ENCODE measurements around the gene ALKBH7.

ALKBH7 gene

GRCh38 chr19:6409346-6409745 is 36.8 kb downstream of the ALKBH7 start:
- Histone ChIP-seq H3K4me1 (ENCODE audit: control insufficient read depth, low read depth, low read length) (no peaks in the 10 kb centered on the region), H3K36me3 (ENCODE audit: control insufficient read depth, low read depth, low read length) (peaks cover 2% of the 10 kb centered on the region), H3K27ac (ENCODE audit: low read length) (no peak overlapping the region), H3K9ac (ENCODE audit: low read length) (no peak overlapping the region), H3K9me3 (ENCODE audit: control insufficient read depth, low read depth, low read length) (no peaks in the 10 kb centered on the region), H3K27me3 (ENCODE audit: control insufficient read depth, insufficient read depth, low read length) (no peaks in the 10 kb centered on the region), H3K4me3 (ENCODE audit: low read length) (no peak overlapping the region)

DNA sequence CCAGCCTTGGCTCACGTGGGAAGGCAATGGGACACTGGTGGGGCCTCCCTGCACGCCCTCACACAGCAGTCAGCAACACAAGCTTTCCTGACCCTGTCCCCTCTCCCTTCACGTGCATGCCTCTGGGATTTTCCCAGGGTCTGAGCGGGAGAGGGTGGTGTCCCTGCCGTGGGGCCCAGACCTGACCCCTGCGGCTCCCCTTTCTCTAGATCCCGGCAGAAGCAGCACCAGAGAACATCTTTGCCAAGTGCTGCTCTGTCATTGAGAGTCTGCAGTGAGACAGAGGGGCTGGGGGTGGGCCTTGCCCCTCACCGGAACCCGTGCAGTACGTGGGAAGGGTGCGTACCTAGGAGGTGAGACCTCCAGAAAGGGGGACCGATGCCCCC is 39.5 kb downstream of the ALKBH7 start:
- Histone ChIP-seq H3K9ac (ENCODE audit: low read length) (no peak overlapping the region), H3K9me3 (ENCODE audit: control insufficient read depth, low read depth, low read length) (no peaks in the 10 kb centered on the region), H3K27ac (ENCODE audit: low read length) (no peak overlapping the region), H3K4me1 (ENCODE audit: control insufficient read depth, low read depth, low read length) (no peaks in the 10 kb centered on the region), H3K4me3 (ENCODE audit: low read length) (no peak overlapping the region), H3K27me3 (ENCODE audit: control insufficient read depth, insufficient read depth, low read length) (no peaks in the 10 kb centered on the region), H3K36me3 (ENCODE audit: control insufficient read depth, low read depth, low read length) (peaks cover 28% of the 10 kb centered on the region)

DNA sequence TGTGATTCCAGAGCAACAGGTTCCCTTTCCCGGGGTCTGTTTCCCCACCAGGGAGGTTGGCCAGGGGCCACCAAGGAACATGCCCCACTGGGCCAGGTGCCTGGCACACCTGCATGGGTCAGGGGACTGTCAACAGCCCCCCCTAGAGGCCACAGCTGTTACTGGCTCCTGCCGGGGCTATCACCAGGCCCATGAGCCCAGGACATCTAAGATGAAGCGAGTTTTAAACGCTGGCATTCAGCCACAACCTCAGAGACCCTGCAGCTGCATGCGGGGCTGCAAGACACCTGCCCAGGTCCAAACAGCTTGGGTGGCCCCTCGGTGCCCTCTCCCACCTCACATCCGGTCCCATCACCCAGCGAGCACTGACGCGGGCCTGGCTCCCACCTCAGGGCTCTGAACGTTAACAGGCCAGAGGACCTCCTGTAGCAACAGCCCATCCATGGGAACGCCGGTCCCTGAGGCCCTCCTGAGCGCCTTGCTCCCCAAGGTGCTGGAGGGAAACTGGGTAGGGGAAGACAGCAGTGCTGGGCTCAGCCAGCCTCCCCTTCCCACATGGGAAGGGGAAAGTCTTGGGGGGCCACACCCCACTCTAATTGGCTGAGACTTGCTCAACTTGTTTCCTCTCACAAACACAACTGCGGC is 40.0 kb downstream of the ALKBH7 start:
- peaks cover 33% of the 10 kb centered on the region for H3K36me3 ChIP-seq (ENCODE audit: control insufficient read depth, low read depth, low read length)
- H3K9ac ChIP-seq (ENCODE audit: low read length), result no peak overlapping the region
- no peaks in the 10 kb centered on the region for H3K9me3 ChIP-seq (ENCODE audit: control insufficient read depth, low read depth, low read length)
- no peaks in the 10 kb centered on the region for H3K4me1 ChIP-seq (ENCODE audit: control insufficient read depth, low read depth, low read length)
- H3K27me3 ChIP-seq (ENCODE audit: control insufficient read depth, insufficient read depth, low read length), result no peaks in the 10 kb centered on the region
- no peak overlapping the region for H3K27ac ChIP-seq (ENCODE audit: low read length)
- H3K4me3 ChIP-seq (ENCODE audit: low read length), result no peak overlapping the region

DNA sequence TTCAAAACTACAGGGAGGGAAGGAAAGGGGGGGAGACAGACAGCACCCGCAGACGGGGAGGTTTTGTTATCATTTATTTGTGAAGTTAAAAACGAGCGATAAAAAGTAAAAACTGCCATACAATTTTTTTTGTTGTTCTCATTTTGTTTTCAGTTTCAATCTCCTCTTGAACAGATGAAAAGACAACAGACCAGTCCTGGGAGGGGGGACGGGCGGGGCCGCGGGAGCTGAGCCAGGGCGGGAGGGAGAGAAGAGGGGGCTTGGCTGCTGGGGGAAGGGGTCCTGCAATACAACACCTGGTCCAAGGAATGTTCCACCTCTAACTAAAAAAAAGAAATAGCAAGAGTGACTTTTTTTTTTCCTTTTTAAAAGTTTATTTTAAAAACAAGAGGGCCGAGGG is 40.7 kb downstream of the ALKBH7 start:
- H3K9ac ChIP-seq (ENCODE audit: low read length), result no peak overlapping the region
- H3K4me3 ChIP-seq (ENCODE audit: low read length), result no peak overlapping the region
- no peak overlapping the region for H3K27ac ChIP-seq (ENCODE audit: low read length)
- H3K9me3 ChIP-seq (ENCODE audit: control insufficient read depth, low read depth, low read length), result no peaks in the 10 kb centered on the region
- no peaks in the 10 kb centered on the region for H3K4me1 ChIP-seq (ENCODE audit: control insufficient read depth, low read depth, low read length)
- H3K27me3 ChIP-seq (ENCODE audit: control insufficient read depth, insufficient read depth, low read length), result no peaks in the 10 kb centered on the region
- H3K36me3 ChIP-seq (ENCODE audit: control insufficient read depth, low read depth, low read length), result peaks cover 40% of the 10 kb centered on the region

- H3K36me3 ChIP-seq (ENCODE audit: control insufficient read depth, low read depth, low read length), result peaks cover 47% of the 10 kb centered on the region
- H3K27ac ChIP-seq (ENCODE audit: low read length), result no peak overlapping the region
- H3K9me3 ChIP-seq (ENCODE audit: control insufficient read depth, low read depth, low read length), result no peaks in the 10 kb centered on the region
- no peak overlapping the region for H3K9ac ChIP-seq (ENCODE audit: low read length)
- no peaks in the 10 kb centered on the region for H3K27me3 ChIP-seq (ENCODE audit: control insufficient read depth, insufficient read depth, low read length)
- H3K4me1 ChIP-seq (ENCODE audit: control insufficient read depth, low read depth, low read length), result no peaks in the 10 kb centered on the region
- H3K4me3 ChIP-seq (ENCODE audit: low read length), result no peak overlapping the region
Observed at GRCh38 chr19:6413721-6414643, 41.4 kb downstream of the ALKBH7 start.

DNA sequence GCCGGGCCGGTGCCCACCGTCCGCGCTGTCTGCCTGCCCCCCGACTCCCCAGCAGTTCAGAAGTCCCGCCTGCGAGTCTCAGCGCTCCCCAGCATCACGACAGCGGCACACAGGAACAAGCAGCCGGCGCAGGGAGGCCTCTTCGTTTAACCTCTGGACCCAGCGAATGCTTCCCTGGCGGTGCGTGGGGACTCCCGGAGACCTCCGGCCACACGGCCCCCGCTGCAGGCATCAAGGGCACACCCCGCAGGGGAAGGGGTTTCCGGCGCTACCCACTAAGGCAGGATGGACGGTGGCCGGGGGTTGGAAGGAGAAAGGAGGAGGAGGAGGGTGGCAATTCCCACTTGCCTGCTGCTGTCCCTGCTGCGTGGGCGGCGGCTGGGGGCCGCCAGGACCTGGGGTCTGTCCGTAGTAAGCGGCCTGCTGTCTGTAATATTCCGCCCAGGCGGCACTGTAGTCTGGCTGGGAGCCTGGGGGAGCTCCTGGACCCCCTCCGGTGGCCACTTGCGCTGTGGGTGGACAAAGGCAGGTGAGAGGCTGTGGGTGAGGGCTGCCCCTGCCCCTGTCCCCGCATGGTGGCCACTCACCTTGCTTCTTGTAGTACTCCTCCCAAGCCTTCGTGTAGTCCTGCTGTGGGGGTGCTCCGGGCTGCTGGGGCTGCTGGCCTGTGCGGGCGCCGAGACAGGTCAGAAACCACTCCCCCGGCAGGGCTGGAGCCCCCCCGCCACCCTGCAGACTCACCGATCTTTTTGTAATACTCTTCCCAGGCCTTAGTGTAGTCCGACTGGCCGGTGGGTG is 42.4 kb downstream of the ALKBH7 start:
- no peak overlapping the region for H3K9ac ChIP-seq (ENCODE audit: low read length)
- no peak overlapping the region for H3K4me3 ChIP-seq (ENCODE audit: low read length)
- H3K27ac ChIP-seq (ENCODE audit: low read length), result no peak overlapping the region
- H3K9me3 ChIP-seq (ENCODE audit: control insufficient read depth, low read depth, low read length), result no peaks in the 10 kb centered on the region
- H3K27me3 ChIP-seq (ENCODE audit: control insufficient read depth, insufficient read depth, low read length), result no peaks in the 10 kb centered on the region
- H3K4me1 ChIP-seq (ENCODE audit: control insufficient read depth, low read depth, low read length), result no peaks in the 10 kb centered on the region
- H3K36me3 ChIP-seq (ENCODE audit: control insufficient read depth, low read depth, low read length), result peaks cover 57% of the 10 kb centered on the region

DNA sequence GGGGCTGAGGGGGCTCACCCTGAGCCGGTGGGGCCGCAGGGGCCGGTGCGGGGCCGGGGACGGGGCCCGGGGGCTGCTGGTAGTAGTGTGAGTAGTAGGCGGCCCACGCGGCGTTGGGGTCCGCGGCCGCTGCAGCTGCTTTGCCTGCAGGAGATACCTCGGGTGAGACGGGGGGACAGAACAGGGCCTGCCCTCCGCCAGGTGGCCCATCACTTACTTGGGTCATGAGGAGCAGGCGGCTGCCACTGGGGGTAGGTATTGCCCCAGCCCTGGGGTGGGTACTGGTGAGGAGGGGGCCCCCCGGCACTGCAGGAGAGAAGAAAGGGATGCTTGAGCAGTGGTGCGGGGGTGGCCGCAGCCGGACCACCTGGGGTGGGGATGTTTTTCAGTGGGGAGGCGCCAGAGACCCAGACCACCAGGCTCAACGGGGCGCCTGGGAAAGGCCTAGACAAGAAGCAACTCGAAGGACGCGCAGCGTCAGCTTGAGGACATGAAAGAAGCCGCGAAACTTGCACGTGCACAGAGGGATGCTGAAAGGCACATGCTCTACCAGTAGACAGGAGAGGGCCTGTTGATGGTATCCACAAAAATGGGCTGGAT is 43.1 kb downstream of the ALKBH7 start:
- H3K9me3 ChIP-seq (ENCODE audit: control insufficient read depth, low read depth, low read length), result no peaks in the 10 kb centered on the region
- H3K4me1 ChIP-seq (ENCODE audit: control insufficient read depth, low read depth, low read length), result no peaks in the 10 kb centered on the region
- H3K4me3 ChIP-seq (ENCODE audit: low read length), result no peak overlapping the region
- no peak overlapping the region for H3K9ac ChIP-seq (ENCODE audit: low read length)
- H3K27ac ChIP-seq (ENCODE audit: low read length), result no peak overlapping the region
- peaks cover 64% of the 10 kb centered on the region for H3K36me3 ChIP-seq (ENCODE audit: control insufficient read depth, low read depth, low read length)
- no peaks in the 10 kb centered on the region for H3K27me3 ChIP-seq (ENCODE audit: control insufficient read depth, insufficient read depth, low read length)

GRCh38 chr19:6416658-6417405 is 44.2 kb downstream of the ALKBH7 start:
- H3K4me3 ChIP-seq (ENCODE audit: low read length), result no peak overlapping the region
- H3K27ac ChIP-seq (ENCODE audit: low read length), result no peak overlapping the region
- H3K4me1 ChIP-seq (ENCODE audit: control insufficient read depth, low read depth, low read length), result no peaks in the 10 kb centered on the region
- peaks cover 76% of the 10 kb centered on the region for H3K36me3 ChIP-seq (ENCODE audit: control insufficient read depth, low read depth, low read length)
- no peaks in the 10 kb centered on the region for H3K9me3 ChIP-seq (ENCODE audit: control insufficient read depth, low read depth, low read length)
- H3K9ac ChIP-seq (ENCODE audit: low read length), result no peak overlapping the region
- H3K27me3 ChIP-seq (ENCODE audit: control insufficient read depth, insufficient read depth, low read length), result no peaks in the 10 kb centered on the region

GRCh38 chr19:6417713-6418561 is 45.3 kb downstream of the ALKBH7 start:
- H3K27ac ChIP-seq (ENCODE audit: low read length), result no peak overlapping the region
- no peaks in the 10 kb centered on the region for H3K9me3 ChIP-seq (ENCODE audit: control insufficient read depth, low read depth, low read length)
- H3K4me3 ChIP-seq (ENCODE audit: low read length), result no peak overlapping the region
- H3K4me1 ChIP-seq (ENCODE audit: control insufficient read depth, low read depth, low read length), result no peaks in the 10 kb centered on the region
- H3K27me3 ChIP-seq (ENCODE audit: control insufficient read depth, insufficient read depth, low read length), result no peaks in the 10 kb centered on the region
- H3K9ac ChIP-seq (ENCODE audit: low read length), result no peak overlapping the region
- peaks cover 82% of the 10 kb centered on the region for H3K36me3 ChIP-seq (ENCODE audit: control insufficient read depth, low read depth, low read length)

DNA sequence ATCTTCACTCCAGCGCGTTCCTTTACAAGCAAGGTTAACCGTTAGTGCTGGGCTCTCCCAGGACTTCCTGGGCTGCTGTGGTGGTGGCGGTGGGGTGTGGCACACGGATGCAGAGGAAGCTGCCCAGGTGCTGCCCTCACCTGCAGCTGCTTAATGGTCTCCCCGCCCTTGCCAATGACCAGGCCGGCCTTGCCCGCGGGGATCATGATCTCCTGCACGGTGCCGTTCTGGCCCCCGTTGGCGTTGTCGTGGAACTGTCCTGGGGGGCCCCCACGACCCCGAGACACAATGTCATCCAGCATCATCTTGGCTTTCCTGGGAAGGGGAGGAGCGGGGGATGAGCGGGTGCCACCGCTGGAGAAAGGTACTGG is 46.0 kb downstream of the ALKBH7 start:
- Histone ChIP-seq H3K9me3 (ENCODE audit: control insufficient read depth, low read depth, low read length) (no peaks in the 10 kb centered on the region), H3K27me3 (ENCODE audit: control insufficient read depth, insufficient read depth, low read length) (no peaks in the 10 kb centered on the region), H3K9ac (ENCODE audit: low read length) (no peak overlapping the region), H3K36me3 (ENCODE audit: control insufficient read depth, low read depth, low read length) (peaks cover 79% of the 10 kb centered on the region), H3K27ac (ENCODE audit: low read length) (no peak overlapping the region), H3K4me1 (ENCODE audit: control insufficient read depth, low read depth, low read length) (no peaks in the 10 kb centered on the region), H3K4me3 (ENCODE audit: low read length) (no peak overlapping the region)
